HG02943 (cell line): Measurements from ENCODE around the gene AQP1.

Experiments used
- ATAC-seq: cut with Tn5 transposase; IDR thresholded peaks from one replicate; pipeline ENCODE4 v1.9.1; 2021; ENCODE audit warnings: mild to moderate bottlenecking, low read depth, moderate library complexity; ENCODE audit not compliant: unreplicated experiment

AQP1 gene

DNA sequence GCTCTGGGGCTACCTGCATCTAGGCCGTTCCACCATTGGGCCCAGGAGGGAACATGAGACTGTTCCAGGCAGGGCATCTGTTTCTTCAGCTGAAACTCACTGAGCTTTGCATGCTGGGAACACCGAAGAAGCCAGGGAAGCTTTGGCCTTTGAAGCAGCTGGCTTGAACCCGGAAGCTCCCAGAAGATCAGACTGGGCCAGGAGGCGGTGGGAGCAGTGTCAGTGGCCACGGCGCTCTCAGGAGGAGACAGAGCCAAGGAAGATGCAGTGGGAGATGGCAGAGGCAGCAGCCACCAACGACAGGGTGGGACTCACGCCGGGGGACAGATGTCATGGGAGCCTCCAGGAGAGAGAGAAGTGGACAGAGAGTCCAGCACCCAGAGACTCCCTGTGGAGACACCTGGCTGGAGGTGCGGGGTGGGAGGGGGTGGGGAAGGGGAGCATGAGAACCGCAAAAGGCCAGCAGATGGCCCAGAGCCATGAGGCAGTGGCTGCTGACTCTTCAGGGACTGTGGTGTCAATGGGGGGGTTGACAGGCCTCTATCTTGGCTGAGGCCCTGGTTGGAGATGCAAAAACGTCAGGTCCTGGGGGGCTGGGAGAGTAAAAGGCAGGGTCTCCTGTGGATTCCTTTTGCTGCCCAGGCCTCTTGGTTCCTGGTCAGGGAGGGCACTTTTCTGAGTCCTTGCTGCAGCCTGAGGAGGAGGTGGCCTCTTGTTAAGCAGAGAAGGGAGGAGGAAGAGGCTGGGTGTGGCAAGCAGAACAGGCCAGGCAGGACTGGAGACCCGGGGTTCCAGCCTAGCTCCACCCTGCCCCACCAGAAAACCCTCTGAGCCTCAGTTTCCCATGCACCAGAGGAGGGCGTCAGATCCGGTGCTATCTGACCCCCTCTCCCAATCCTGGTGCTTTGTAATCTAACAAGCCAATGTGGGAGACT lies 6.3 kb upstream of the AQP1 start:
- ATAC-seq, result no peak

DNA sequence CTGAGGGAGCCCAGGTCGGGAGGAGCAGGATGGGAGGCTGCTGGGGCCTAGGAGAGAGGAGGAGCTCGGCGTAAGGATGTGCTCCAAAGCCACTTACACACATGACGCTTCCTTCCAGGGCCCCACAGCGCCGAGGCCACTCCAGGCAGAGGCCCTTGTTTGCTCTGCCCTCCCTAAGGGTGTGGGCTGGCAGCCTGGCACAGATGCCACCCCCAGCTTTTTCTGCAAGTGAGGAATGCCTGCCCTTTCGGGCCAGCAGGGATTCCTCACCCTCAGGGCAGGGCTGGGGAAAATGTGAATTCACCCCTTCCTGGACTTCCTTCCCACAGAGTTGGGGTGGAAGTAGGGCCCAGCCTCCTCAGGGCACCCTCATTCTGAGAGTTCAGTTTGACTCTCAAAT lies 5.6 kb upstream of the AQP1 start:
- ATAC-seq, result no peak

DNA sequence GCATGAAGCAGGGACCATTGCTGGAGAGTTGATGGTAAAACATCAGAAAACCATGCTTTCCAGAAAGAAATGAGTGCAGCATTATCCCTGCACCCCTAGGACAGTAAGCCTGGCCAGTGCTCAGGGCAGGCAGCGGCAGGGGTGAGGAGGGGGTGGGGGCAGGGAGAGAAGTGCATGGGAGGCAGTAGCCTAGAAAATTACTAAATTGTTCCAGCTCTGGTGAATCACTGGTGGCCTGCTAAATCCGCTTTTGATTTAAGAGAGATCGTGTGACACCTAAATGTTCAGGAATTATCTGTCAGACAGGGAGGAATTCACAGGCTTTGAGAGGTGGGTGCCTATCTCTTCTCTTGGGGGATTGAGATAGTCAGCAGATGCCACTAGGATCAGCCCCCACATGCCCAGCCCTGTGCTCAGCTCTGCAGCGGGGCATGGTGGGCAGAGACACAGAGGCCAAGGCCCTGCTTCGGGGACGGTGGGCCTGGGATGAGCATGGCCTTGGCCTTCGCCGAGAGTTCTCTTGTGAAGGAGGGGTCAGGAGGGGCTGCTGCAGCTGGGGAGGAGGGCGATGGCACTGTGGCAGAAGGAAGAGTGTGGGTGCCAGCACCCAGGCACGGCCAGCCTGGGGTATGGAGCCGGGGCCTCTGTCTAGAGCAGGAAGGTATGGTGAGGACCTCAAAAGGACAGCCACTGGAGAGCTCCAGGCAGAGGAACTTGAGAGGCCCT lies 5.0 kb upstream of the AQP1 start:
- no peak for ATAC-seq

DNA sequence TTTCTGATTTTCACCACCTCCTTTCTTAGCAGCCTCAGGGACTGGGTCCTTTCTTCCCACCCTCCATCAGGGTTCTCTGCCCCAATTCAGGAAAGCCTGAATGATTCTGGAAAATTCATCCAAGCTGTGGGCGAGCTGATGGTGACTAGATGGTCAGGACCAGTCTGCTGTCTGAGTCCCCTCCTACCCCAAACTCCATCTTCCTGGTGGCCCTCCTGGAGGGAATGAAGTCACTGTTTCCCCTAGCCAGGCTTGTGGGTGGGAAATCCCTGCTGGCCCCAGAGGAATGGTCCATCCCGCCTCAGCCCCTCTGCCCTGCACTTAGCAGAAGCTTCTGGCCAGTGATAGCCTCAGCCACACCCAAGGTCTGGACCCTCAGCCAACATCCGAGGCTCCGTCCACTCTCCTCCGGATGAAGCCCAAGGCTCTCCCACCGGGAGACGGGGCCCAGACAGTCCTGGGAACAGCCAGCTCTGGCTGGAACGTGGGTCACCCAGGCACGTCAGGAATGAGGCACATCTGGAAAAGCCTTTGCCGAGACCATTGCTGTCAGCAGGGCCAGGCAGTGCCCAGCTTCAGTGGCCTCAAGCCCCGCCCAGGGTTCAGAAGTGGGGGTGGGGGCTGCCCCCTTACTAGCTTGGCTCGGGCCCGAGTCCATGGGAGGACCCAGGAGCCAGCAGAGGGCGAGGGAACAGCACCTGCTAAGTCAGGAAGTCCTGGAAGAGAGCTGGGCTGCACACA lies 4.0 kb upstream of the AQP1 start:
- ATAC-seq, result no peak

DNA sequence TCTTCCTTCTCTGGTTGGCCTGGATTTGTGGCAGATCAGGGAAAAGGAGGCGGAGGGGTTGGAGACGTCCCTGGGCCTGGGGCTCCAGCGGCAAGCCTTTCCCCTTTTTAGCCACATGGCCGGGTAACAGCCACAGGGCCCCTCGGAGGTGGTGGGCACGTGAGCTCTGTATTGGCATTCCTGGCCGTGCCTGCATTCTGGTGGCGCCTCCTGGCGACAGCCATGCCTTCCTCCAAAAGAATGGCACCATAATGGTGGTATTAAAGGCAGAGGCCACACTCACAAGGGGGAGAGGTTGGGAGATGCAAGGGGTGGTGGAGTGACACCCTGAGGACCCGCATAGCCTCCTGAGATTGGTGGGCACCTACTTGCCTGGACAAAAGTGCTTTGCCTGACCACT lies 3.0 kb upstream of the AQP1 start:
- no peak for ATAC-seq

DNA sequence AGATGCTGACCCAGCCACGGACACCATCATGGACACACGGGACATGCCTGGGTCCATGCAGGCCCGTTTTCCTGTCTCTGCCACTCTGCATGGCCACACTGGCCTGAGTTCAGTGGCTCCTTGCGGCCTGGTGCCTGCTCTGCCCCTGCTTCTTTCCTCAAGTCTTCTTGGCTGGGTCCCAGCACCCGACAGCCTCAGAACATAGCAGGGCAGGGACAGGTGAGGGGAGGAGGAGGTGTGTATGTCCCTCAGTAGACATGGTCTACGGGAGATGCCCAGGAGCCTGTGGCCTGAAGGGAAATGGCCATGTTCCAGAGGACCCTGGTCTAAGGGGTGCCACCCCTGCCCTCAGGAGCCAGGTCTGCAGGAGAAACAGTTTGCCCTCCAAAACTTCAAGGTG lies 2.2 kb upstream of the AQP1 start:
- no peak for ATAC-seq

DNA sequence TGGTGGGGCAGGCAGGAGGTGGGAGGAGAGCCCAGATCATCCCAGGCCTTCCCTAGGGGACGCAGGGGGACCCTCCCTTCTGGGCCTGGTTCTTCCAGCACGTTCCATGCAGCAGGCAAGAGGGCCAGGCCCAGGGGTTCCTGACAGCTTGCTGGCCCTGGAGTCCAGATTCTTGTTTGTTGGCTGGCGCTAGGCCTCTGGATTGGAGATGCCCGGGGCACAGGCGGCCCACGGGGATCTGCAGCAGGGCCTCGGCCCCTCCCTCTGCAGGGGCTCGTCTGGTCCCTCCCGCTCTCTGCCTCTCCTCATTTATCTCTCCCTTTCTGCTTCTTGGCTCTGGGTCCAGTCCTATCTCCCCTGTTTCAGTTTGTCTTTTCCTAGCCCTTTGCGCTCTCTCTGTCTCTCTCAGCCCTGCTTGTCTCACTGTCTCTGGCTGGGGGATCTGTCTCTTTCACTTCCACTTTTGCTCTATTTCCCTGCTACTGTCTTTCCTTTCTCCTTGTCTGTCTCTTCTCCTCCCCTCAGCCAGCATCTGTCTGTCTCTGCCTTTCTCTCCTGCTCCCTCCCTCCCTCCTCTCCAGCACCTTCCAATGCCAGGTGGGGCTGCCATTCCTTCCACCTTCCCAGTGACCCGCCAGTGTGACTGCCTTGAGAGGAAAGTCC lies 1.1 kb upstream of the AQP1 start:
- ATAC-seq, result no peak

DNA sequence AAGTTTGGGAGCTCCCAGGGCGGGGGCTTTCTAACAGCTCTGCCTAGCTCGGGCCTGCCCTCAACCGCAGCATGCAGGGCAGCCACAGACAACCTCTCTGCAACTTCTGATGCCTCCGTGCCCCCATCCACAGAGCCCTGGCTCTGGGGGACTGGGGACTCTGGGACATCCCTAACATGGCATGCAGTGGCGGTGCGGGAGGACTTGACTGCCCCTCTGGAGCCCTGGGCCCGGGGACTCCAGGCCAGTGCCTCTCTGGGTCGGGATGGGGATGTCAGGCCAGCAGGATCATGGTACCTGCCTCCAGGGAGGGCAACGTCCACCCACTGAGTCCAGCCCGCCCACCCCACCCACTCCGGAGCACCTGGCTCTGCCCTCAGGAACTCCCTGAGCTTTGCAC lies 520 bp upstream of the AQP1 start:
- ATAC-seq, result no peak

DNA sequence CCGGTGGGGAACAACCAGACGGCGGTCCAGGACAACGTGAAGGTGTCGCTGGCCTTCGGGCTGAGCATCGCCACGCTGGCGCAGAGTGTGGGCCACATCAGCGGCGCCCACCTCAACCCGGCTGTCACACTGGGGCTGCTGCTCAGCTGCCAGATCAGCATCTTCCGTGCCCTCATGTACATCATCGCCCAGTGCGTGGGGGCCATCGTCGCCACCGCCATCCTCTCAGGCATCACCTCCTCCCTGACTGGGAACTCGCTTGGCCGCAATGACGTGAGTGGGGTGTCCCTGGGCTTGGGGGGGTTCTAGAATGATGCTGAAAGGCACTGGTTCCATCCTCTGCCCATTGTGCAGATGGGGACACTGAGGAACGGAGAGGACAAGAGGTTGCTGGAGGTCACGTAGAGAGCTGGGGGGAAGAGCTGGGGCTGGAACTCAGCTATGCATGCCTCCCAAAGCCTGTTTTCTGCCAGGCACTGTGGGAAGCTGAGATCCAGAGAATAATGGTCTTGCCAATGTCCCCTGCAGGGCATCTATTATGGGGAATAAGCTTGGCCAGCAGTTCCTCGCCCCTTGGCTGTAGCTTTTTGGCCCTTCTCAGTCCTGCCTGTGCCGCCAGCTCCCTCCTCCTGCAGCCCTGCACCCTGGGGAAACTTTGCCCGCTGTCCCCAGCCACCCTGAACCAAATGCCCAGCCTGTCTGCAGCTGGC lies 523 bp downstream of the AQP1 start:
- ATAC-seq, result no peak

DNA sequence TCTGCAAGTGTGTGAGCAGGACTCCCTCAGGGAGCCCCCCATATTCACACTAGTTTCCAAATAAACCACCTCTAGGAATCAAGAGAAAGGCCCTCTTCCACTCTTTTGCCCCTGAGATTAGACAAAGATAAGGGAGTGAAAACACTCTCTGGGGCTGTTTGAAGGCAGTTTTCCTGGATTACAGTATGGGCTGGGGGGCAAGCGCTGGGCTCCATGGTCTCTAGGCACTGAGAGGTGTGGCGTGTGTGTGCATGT lies 1.0 kb downstream of the AQP1 start:
- no peak for ATAC-seq

DNA sequence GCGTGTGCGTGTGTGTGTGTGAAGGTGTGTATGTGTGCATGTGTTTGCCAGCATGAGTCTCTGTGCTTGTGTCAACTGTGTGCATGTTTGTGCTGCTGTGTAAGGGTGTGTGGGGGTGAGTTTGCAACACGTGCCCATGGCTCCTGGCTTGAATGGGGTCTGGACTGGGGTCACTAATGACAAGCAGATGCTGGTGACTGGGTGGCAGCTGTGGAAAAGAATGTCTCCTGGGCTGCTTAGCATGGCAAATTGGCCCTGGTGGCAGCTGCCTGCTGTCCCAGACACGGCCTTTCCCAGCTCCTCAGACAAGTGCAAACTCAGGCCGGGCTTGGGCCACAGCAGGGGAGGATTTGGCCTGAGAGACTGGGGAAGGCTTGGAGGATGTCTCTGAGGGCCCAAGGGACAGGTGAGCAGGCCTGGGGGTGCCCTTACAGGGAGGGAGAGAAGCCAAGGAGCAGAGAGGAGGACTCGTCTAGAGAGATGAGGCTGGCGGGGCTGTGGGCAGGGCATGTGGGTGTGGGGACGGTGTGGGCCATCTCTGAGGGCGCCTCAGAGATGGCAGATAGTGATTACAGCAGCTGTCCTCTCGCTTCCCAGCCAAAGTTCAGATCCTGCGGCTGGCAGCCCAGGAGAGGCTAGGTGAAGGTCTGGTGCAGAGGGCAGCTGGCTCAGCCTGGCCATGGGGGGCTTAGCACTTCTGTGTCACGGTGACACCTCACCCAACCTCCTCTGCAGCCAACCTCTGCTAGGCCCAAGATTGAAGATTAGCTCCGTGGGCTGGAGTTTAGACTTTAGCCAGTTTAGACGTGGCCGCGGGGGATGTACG lies 1.5 kb downstream of the AQP1 start:
- ATAC-seq, result no peak

DNA sequence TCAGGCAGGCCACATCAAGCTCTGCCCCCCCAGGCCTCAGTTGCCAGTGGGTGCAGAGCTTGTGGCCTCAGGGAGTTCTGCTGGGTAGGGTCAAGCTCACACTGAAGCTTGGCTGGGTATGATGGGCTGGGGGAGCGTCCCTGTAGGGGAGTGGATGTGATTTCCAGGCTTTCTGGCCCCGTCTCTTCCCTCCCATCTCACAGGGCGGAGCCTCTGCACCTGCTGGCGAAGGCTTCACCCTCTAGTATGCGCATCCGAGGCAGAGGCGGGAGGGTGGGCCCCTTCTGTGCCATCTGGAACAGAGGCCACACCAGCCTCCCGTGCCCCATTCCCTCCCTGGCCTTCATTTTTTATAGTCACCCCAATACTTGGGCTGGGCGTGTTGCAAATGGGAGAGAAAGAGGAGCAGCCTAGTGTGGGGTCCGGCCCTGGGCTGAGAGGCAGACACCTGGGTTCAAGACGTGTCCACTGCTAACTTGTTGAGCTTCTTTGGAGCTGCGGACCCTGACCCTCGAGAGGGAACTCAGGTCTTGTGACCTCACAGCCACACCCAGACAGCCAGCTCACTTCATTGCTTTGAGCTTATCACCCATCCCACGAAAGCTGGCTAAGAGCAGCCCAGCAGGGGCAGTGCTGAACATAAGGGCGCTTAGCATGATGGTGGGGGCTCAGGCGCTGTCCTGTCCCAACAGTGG lies 2.3 kb downstream of the AQP1 start:
- ATAC-seq, result no peak

DNA sequence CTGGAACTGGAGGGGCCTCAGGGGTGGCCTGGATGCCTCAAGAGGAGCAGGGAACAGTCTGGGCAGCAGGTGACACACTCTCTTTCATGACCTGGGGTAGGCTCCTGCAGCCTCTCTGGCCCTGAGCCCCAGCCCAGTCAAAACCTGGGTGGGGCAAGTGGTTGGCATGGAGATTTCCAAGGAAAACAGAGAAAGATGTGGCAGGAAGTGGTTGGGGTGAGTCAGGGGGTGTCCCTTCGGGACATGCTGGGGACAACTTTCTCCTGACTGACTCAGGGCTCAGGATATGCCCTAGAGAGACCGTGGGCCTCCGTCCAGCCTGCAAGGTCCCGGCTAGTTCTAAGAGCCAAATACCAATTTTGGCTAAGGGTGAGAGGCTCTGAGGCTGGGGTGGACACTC lies 2.9 kb downstream of the AQP1 start:
- no peak for ATAC-seq

DNA sequence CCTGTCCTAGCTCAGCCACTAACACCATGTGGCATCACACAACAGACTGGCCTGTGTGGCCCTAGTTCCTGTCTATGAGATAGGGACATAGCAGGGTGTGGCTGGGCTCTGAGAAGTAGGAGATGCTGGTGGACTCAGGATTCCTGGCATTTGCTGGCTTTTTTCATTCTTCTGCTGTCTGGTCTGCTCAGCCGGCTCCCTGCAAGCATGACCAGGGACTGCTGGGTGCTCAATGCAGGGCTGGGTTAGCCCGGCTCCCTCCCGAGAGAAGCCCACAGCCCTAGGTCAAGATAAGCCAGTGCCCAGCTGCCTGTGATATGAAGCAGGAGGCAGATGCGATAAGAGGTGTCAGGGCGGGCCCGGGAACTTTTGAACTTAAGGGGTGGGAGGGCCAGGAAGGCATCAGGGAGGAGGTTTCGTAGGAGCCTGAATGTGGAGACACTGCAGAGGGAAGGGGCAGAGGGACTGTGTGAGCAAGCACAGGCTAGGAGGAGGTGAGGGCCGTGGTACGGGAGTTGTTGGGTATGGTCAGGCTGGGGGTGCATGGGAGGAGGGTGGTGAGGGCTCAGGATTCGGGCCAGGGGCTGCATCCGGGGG lies 3.5 kb downstream of the AQP1 start:
- no peak for ATAC-seq

DNA sequence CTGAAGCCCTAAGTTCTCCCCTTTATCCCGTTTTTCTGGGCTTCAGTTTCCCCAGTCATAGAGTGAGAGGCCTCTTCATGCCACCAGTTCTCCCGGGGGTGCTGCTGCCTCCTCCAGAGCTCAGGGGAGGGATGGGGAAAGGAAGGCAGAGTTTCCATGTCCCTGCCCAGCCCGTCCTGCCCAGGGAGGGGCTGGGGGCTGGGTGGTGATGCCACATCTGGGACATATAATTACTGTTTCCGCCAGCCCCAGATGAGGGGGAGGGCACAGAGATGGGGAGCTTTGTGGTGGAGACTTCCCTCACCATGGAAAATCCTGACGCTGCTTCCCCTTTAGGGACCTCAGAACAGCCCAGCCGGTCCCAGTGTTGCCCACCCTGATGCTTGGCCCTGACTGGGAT lies 4.1 kb downstream of the AQP1 start:
- ATAC-seq, result no peak

DNA sequence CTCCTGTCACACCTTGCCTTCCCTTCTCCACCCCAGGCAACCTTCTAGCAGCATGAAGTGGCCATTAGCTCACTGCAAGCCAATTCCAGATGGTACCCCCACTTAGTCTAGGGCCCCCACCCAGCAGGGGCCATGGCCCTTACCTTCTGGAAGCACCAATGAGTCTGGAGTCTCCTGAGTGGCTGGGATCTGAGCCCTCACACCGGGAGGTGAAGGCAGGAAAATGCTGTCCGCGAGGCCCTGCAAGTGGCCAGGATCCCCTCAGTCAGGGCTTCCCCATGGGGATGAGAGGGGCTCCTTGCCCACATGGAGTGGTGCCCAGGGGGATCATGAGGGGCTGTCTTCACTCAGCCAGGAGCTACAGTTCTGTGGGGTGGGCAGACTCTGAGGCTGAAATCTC lies 4.6 kb downstream of the AQP1 start:
- no peak for ATAC-seq

DNA sequence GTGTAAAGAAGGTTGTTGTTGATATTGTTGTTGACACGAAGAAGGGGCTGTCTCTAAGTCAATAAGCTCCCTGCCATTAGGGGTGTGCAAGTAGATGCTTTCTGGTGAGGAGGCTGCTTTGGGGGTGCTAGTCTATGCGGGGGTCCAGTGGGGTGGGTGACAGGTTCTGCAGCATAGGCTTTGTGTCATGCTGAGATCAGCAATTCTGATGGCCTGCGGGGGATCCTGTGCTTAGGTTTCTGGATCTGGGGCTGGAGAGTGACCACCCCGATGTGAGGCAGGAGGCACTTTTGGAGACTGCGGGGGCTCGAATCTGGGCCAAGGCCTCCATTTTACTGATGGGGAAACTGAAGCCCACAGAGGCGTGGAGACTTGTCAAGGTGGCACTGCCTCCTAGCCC lies 5.1 kb downstream of the AQP1 start:
- ATAC-seq, result no peak

DNA sequence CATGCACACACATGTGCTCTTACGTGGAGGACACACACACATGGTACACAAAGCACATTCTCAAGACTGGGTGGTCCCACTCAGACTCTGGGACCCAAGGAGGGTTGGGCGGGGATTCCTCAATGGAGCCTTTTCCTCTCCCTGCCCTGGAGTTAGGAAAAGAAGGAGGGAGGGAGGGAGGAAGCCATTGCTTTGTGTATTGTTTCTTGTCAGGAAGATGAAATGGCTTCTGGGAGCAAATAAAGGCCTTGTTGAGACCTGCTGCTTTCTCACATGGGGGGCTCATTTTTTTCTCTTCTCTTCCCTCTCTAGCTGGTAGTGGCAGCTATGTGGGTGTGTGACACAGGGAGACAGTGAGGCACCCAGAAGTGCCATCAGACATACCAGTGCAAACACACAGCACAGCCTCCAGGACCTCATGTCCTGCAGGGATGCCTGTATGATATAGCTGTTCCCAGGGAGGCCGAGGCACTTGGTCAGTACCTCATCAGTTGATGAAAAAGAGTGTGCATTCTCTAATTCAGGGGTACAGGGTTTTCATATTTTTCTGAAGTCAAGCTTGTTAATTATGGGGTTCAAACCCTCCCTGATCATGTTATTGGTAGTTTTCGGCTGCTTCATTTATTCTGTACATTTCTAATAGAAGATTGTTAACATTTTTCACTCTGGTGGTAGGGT lies 5.7 kb downstream of the AQP1 start:
- ATAC-seq, result no peak
